Measurements from ENCODE around the gene CHCHD10.

Gene CHCHD10

GRCh38 chr22:23716811-23717801 is 50.7 kb downstream of the CHCHD10 start:
- no peaks in the 10 kb centered on the region; the same call in 1 of the 2 replicates for H3F3A ChIP-seq (ENCODE audit: control insufficient read depth, insufficient read depth)
- H3K27ac ChIP-seq (ENCODE audit: low read depth, low read length) = peak overlapping the region; percentile 29; the same call in 1 of the 2 replicates
- TF ChIP-seq CTCF (IDR thresholded peaks at IDR 0.05; ENCODE audit: low read depth, low read length, poor library complexity, severe bottlenecking) = no peak
- no peak for TF ChIP-seq EZH2phosphoT487 (IDR thresholded peaks at IDR 0.05; ENCODE audit: borderline replicate concordance, low read length)

More at GRCh38 chr22:23716811-23717801, 50.7 kb downstream of the CHCHD10 start:
- Histone ChIP-seq H3K4me2 (ENCODE audit: low read length) (peak overlapping the region; percentile 84), H3K4me1 (ENCODE audit: control insufficient read depth, low read length) (peaks cover 20% of the 10 kb centered on the region), H4K20me1 (ENCODE audit: control insufficient read depth, insufficient read depth, low read depth, low read length) (no peaks in the 10 kb centered on the region), H3K9me2 (replicated peaks; ENCODE audit: control insufficient read depth, low read length) (no peaks in the 10 kb centered on the region), H3K9me3 (ENCODE audit: control insufficient read depth, insufficient read depth, low read length) (no peaks in the 10 kb centered on the region), H3K27me3 (ENCODE audit: control insufficient read depth, low read length) (no peaks in the 10 kb centered on the region), H3K79me2 (ENCODE audit: control insufficient read depth, low read length) (peaks cover 23% of the 10 kb centered on the region), H3K36me3 (ENCODE audit: control insufficient read depth, low read length) (peaks cover 22% of the 10 kb centered on the region), H3K4me3 (ENCODE audit: low read length) (peak overlapping the region; percentile 91)

Measured in DOHH2 (cell line).